PFSK-1 (cell line): ENCODE measurements around the gene C1orf141.

Experiments used
- FOXP2 ChIP-seq: optimal IDR thresholded peaks from 2 replicates; pipeline ENCODE3; 2011; ENCODE audit warnings: borderline replicate concordance, control low read depth, inconsistent platforms; ENCODE audit not compliant: insufficient read depth; ENCODE audit errors: extremely low read length, extremely low read depth
- POLR2AphosphoS5 ChIP-seq: IDR thresholded peaks from 2 replicates; pipeline ENCODE4 v1.6.1; 2012; ENCODE audit warnings: low read depth, mild to moderate bottlenecking, control low read depth, low read length, moderate library complexity
- REST ChIP-seq, 2 experiments: IDR thresholded peaks; 2 replicates each; pipeline versions ENCODE4 v1.6.1 to v1.8.0; 2011 to 2012; ENCODE audit warnings: low read depth in 2 of 2, low read length in 2 of 2, control low read depth in 1 of 2, inconsistent platforms in 1 of 2, mild to moderate bottlenecking in 1 of 2, moderate library complexity in 1 of 2; ENCODE audit not compliant: insufficient read depth in 1 of 2
- SIN3A ChIP-seq: IDR thresholded peaks from 2 replicates; pipeline ENCODE4 v1.6.1; 2012; ENCODE audit warnings: mild to moderate bottlenecking, low read length, moderate library complexity, borderline replicate concordance; ENCODE audit not compliant: insufficient read depth
- TAF1 ChIP-seq: IDR thresholded peaks from 2 replicates; pipeline ENCODE4 v1.6.1; 2012; ENCODE audit warnings: low read length, control low read depth, borderline replicate concordance; ENCODE audit not compliant: insufficient read depth

The C1orf141 gene

GRCh38 chr1:67165468-67166041 is 30.8 kb upstream of the C1orf141 start:
- TF ChIP-seq POLR2AphosphoS5 (no peak), TAF1 (no peak), SIN3A (no peak), FOXP2 (no peak), REST (IDR thresholded peaks at IDR 0.05; ENCODE audit: insufficient read depth in 1 of 2, low read depth in 2 of 2, low read length in 2 of 2) (no peak)

- TF ChIP-seq REST (IDR thresholded peaks at IDR 0.05; ENCODE audit: insufficient read depth in 1 of 2, low read depth in 2 of 2, low read length in 2 of 2) = no peak
- no peak for TF ChIP-seq FOXP2
- TF ChIP-seq SIN3A = no peak
- TF ChIP-seq TAF1 = no peak
- no peak for TF ChIP-seq POLR2AphosphoS5
Observed at GRCh38 chr1:67162954-67163353, 28.2 kb upstream of the C1orf141 start.

- TF ChIP-seq TAF1 (no peak), POLR2AphosphoS5 (no peak), SIN3A (no peak), FOXP2 (no peak), REST (IDR thresholded peaks at IDR 0.05; ENCODE audit: insufficient read depth in 1 of 2, low read depth in 2 of 2, low read length in 2 of 2) (no peak)
Observed at GRCh38 chr1:67159233-67159632, 24.5 kb upstream of the C1orf141 start.

GRCh38 chr1:67158401-67158800 is 23.6 kb upstream of the C1orf141 start:
- TF ChIP-seq REST (IDR thresholded peaks at IDR 0.05; ENCODE audit: insufficient read depth in 1 of 2, low read depth in 2 of 2, low read length in 2 of 2) = no peak
- TF ChIP-seq FOXP2 = no peak

GRCh38 chr1:67150931-67151330 is 16.2 kb upstream of the C1orf141 start:
- TF ChIP-seq SIN3A (no peak), TAF1 (no peak), POLR2AphosphoS5 (no peak), FOXP2 (no peak), REST (IDR thresholded peaks at IDR 0.05; ENCODE audit: insufficient read depth in 1 of 2, low read depth in 2 of 2, low read length in 2 of 2) (no peak)
